A549 treated with AZD9567 at 1 μM for 4 hours (cell line): ENCODE data around the gene PCDHGB6. TPM values are rescaled to one million over a fixed set of nuclear protein-coding genes. Genes with fewer than 3 reads are reported as not detected.

Source experiments
- total RNA-seq: library from RNA; stranded (reverse); fragments of 200-300 nt; extraction: Qiagen RNA extraction; gene quantifications from 5 replicates; pipeline ENCODE4 v1.2.3, GENCODE V29; 2022; ENCODE audit not compliant: insufficient read depth

Gene PCDHGB6
- total RNA-seq, result 0.05 to 0.11 TPM (median 0.09 TPM) in 4 of 5 replicates, not detected in the other

GRCh38 chr5:141407790-141408505 is at the start of gene PCDHGB6:
TSS of gene PCDHGB6 (plus strand) at chr5:141408021. CDS start at chr5:141408203, 182 bp downstream.

GRCh38 chr5:141359790-141360426 is 47.9 kb upstream of the PCDHGB6 start, which contains the start of gene PCDHGB2:
TSS of gene PCDHGB2 (plus strand) at chr5:141359994. CDS start at chr5:141360136, 142 bp downstream.

DNA sequence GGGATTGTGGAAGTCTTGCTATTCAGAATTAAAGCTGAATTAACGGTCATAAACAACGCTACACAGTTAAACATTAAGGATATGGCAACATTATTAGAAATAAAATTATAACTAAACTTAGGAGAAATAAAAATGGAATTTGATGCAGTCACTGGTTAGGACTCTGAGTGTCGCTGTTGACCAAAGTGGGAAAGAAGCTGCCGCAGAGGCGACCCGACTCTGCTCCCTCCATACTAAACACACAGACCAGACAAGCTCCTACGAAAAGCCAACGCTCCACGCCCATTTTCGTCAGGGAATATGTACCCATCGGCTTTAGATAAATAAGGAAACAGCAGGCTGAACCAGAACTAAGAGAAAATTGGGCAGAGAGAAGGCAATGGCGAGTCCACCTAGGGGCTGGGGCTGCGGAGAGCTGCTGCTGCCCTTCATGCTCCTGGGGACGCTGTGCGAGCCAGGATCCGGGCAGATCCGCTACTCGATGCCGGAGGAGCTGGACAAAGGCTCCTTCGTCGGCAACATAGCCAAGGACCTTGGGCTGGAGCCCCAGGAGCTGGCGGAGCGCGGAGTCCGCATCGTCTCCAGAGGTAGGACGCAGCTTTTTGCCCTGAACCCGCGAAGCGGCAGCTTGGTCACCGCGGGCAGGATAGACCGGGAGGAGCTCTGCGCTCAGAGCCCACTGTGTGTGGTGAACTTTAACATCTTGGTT is 43.7 kb upstream of the PCDHGB6 start, which contains the start of gene PCDHGA5:
Gene PCDHGA5 (plus strand): TSS at position 211 of the 709 bp plus-strand sequence. CDS start 169 bp downstream, at position 380.

DNA sequence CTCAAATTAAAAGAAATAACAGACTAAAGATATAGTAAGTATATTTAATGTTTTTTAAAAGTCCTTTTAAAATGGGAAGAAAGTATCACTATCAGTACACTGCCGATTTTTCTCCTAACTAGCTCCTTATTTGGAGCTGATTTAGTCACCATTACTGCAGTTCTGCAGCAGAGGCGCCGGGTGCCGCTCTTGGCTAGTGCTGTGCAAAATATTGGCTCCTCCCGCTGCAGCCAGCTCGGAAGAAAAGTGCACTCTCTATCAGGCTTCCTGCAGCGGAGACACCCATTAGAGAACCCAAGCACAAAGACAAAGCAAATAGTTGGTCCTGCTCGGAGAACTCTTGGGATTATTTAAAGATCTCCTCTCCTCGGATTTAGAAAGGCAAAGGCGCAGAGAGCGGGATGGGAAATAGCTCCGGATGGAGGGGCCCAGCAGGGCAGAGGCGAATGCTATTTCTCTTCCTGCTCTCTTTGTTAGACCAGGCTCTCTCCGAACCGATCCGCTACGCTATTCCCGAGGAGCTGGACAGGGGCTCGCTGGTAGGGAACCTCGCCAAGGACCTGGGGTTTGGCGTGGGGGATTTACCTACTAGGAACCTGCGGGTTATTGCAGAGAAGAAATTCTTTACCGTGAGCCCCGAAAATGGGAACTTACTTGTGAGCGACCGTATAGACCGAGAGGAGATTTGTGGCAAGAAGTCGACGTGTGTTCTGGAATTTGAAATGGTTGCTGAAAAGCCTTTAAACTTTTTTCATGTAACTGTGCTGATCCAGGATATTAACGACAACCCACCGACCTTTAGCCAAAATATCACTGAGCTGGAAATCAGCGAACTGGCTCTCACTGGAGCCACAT is 37.6 kb upstream of the PCDHGB6 start, which contains the start of gene PCDHGB3:
Gene PCDHGB3 (plus strand): TSS at position 249 of the 855 bp plus-strand sequence. CDS start 153 bp downstream, at position 402.

DNA sequence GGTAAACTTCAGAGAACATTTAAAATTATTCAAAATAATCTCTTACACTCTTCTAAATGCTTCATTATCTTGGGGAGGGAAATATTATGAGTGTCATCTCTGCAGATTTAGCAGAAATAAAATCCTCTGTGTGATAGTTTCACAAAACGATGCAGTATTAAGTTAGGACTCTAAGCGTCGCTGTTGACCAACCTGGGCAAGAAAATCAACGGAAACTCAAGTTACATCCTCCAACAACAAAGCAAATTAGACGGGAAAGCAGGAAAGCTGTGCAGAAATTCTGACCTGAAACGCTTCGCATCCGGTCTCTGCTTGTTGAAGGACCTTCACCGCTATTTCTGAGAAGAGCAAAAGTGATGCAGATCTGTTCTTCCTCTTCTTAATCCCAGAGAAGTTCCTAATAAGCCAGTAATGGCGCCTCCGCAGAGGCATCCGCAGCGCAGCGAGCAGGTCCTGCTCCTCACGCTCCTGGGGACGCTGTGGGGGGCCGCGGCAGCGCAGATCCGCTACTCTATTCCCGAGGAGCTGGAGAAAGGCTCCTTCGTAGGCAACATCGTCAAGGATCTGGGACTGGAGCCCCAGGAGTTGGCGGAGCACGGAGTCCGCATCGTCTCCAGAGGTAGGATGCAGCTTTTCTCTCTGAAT is 34.0 kb upstream of the PCDHGB6 start, which contains the start of gene PCDHGA6:
Gene PCDHGA6 (plus strand): TSS at position 219 of the 645 bp plus-strand sequence. CDS start 193 bp downstream, at position 412.

GRCh38 chr5:141382469-141383294 is 25.1 kb upstream of the PCDHGB6 start, which contains the start of gene PCDHGA7:
TSS of gene PCDHGA7 (plus strand) at chr5:141382742. CDS start at chr5:141382900, 158 bp downstream.

GRCh38 chr5:141387557-141388311 is 20.1 kb upstream of the PCDHGB6 start, which contains the start of gene PCDHGB4:
TSS of gene PCDHGB4 (plus strand) at chr5:141387698. CDS start at chr5:141387885, 187 bp downstream.

GRCh38 chr5:141392429-141393198 is 15.2 kb upstream of the PCDHGB6 start, which contains the start of gene PCDHGA8:
TSS of gene PCDHGA8 (plus strand) at chr5:141392633. CDS start at chr5:141392814, 181 bp downstream.

GRCh38 chr5:141397756-141398551 is 9.9 kb upstream of the PCDHGB6 start, which contains the start of gene PCDHGB5:
TSS of gene PCDHGB5 (plus strand) at chr5:141397947. CDS start at chr5:141398128, 181 bp downstream.

GRCh38 chr5:141402553-141403243 is 5.1 kb upstream of the PCDHGB6 start, which contains the start of gene PCDHGA9:
TSS of gene PCDHGA9 (plus strand) at chr5:141402778. CDS start at chr5:141402953, 175 bp downstream.

GRCh38 chr5:141412854-141413539 is 5.2 kb downstream of the PCDHGB6 start, which contains the start of gene PCDHGA10:
TSS of gene PCDHGA10 (plus strand) at chr5:141412987. CDS start at chr5:141413176, 189 bp downstream.

DNA sequence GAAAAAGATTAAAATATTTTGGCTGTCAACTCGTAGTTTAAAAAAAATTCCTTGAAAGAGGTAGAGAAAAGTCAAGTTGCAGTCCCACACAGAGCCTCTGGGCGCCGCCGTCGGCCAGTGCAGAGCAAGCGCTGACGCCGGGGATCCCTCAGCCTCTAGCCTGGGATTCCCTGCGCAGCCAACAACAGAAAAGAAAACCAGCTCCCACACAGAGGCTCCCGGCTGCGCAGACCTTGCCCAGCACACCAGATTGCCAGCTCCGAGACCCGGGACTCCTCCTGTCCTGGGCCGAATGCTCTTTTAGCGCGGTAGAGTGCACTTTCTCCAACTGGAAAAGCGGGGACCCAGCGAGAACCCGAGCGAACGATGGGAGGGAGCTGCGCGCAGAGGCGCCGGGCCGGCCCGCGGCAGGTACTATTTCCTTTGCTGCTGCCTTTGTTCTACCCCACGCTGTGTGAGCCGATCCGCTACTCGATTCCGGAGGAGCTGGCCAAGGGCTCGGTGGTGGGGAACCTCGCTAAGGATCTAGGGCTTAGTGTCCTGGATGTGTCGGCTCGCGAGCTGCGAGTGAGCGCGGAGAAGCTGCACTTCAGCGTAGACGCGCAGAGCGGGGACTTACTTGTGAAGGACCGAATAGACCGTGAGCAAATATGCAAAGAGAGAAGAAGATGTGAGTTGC is 9.8 kb downstream of the PCDHGB6 start, which contains the start of gene PCDHGB7:
Gene PCDHGB7 (plus strand): TSS at position 184 of the 679 bp plus-strand sequence. CDS start 183 bp downstream, at position 367.

GRCh38 chr5:141420855-141421488 is 13.2 kb downstream of the PCDHGB6 start, which contains the start of gene PCDHGA11:
TSS of gene PCDHGA11 (plus strand) at chr5:141421051. CDS start at chr5:141421228, 177 bp downstream.

GRCh38 chr5:141430332-141431113 is 22.7 kb downstream of the PCDHGB6 start, which contains the start of gene PCDHGA12:
TSS of gene PCDHGA12 (plus strand) at chr5:141430507. CDS start at chr5:141430760, 253 bp downstream.

